Measurements from ENCODE around the gene SCN11A.

SCN11A gene

DNA sequence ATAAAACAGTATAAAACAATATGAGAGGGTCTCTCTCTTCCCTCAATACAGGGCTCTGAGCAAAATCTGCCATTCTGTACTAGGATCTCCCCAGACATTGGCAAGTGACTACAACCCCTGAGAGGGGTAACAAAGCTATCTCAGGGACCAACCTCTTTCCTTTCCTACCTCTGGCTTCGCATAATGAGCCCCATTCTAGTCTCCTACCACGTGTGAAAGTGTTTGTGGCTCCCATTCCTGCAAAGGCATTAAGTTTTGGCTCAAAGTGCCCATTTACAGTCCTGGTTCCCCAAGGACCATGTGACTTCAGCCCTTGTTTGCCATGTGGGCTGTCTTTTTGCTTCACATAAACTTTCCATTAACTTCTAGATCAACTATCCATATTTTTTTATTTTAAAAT is 46.4 kb downstream of the SCN11A start:
- Histone ChIP-seq H3K9me3 (ENCODE audit: insufficient read depth, low read length) (peaks cover 12% of the 10 kb centered on the region), H3K4me1 (ENCODE audit: insufficient read depth, insufficient read length) (no peaks in the 10 kb centered on the region), H3K27me3 (ENCODE audit: insufficient read depth, insufficient read length) (no peaks in the 10 kb centered on the region), H3K36me3 (ENCODE audit: insufficient read depth, insufficient read length, low read length) (no peaks in the 10 kb centered on the region), H3K9ac (ENCODE audit: insufficient read length, low read depth) (no peak overlapping the region), H3K4me3 (ENCODE audit: insufficient read length, low read depth) (no peak overlapping the region)
- TF ChIP-seq ZNF274 (IDR thresholded peaks at IDR 0.05; ENCODE audit: low read depth, low read length), result no peak
- TF ChIP-seq YY1 (IDR thresholded peaks at IDR 0.05; ENCODE audit: insufficient read depth, insufficient read length), result no peak
- no peak for TF ChIP-seq SUZ12 (IDR thresholded peaks at IDR 0.05; ENCODE audit: extremely low read depth, insufficient read depth, insufficient read length)
- no peak for DNase-seq (ENCODE audit: low read depth, low spot score)
